A549 (cell line): ENCODE measurements around the gene HAAO.

Experiments
- MAFK ChIP-seq: fragments of 450-650 bp; IDR thresholded peaks from 2 replicates; pipeline ENCODE4 v1.6.1; 2014; ENCODE audit not compliant: partially characterized antibody
- TF ChIP-seq, protein P1 (sequence below): fragments of >200 bp; sonication (Bioruptor Twin); formaldehyde crosslinking; IDR thresholded peaks from 3 replicates; pipeline ENCODE4 v1.5.1; 2016
- TF ChIP-seq, protein P2 (sequence below): IDR thresholded peaks from 2 replicates; pipeline ENCODE4 v1.6.1; 2012

DNA sequence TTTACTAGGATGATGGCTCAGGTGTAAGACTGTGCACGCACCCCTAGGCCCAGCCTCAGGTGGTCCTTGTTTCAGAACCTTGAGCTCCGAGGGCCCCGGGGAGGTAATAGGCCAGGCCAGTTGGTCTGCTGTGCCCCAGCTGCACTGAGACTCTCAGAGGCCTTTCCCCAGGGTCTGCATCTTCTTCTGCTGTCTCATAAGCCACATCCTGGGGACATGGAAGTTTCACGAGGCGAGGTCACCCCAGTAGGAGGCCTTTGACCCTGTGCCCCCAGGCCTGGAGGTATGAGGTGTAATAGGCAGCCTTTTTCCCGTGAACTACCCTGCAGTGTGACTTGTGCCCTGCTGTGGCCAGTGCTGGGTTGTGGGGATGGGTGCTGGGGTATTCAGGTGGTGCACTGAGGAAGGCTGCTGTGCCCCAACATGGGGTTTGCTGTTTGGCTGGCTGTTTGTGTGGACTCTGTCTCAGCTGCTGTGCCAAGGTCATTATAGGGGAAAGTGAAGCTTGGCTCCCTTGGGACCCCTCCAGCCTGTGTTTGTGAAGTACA is 35.3 kb downstream of the HAAO start:
- TF ChIP-seq, protein P1, sequence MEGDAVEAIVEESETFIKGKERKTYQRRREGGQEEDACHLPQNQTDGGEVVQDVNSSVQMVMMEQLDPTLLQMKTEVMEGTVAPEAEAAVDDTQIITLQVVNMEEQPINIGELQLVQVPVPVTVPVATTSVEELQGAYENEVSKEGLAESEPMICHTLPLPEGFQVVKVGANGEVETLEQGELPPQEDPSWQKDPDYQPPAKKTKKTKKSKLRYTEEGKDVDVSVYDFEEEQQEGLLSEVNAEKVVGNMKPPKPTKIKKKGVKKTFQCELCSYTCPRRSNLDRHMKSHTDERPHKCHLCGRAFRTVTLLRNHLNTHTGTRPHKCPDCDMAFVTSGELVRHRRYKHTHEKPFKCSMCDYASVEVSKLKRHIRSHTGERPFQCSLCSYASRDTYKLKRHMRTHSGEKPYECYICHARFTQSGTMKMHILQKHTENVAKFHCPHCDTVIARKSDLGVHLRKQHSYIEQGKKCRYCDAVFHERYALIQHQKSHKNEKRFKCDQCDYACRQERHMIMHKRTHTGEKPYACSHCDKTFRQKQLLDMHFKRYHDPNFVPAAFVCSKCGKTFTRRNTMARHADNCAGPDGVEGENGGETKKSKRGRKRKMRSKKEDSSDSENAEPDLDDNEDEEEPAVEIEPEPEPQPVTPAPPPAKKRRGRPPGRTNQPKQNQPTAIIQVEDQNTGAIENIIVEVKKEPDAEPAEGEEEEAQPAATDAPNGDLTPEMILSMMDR = no peak
- TF ChIP-seq MAFK = no peak
- TF ChIP-seq, protein P2, sequence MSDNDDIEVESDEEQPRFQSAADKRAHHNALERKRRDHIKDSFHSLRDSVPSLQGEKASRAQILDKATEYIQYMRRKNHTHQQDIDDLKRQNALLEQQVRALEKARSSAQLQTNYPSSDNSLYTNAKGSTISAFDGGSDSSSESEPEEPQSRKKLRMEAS = no peak
